Immature natural killer cell (primary cell): ENCODE data around the gene SLC44A4. TPM values are rescaled to one million over a fixed set of nuclear protein-coding genes. Genes with fewer than 3 reads are reported as not detected.
"Not testable (repeated sequence)": the region's sequence is repeated elsewhere in the genome, so short reads cannot be mapped to it uniquely, and the experiment has no call there.

Source experiments
- DNase-seq, 3 donors: peaks; one replicate each; pipeline ENCODE4 v3.0.0; 2022; ENCODE audit warnings: mixed read lengths in 1 of 3
- H3K27ac Mint-ChIP-seq, 6 donors: one replicate each; pipeline ENCODE4 v1.8.0; 2020; ENCODE audit warnings: mixed read lengths in 6 of 6, mild to moderate bottlenecking in 5 of 6, inconsistent platforms in 4 of 6, moderate library complexity in 3 of 6
- H3K27me3 Mint-ChIP-seq, 3 donors: one replicate each; pipeline ENCODE4 v1.8.0; 2020 to 2021; ENCODE audit warnings: low read depth in 3 of 3, mild to moderate bottlenecking in 3 of 3, mixed read lengths in 3 of 3, moderate library complexity in 3 of 3, inconsistent platforms in 1 of 3
- H3K36me3 Mint-ChIP-seq, 3 donors: one replicate each; pipeline ENCODE4 v1.8.0; 2020; ENCODE audit warnings: mixed read lengths in 3 of 3, inconsistent platforms in 2 of 3, mild to moderate bottlenecking in 2 of 3
- H3K4me1 Mint-ChIP-seq, 2 donors: one replicate each; pipeline ENCODE4 v1.8.0; 2020; ENCODE audit warnings: inconsistent platforms in 2 of 2, mild to moderate bottlenecking in 2 of 2, mixed read lengths in 2 of 2, moderate library complexity in 1 of 2
- H3K4me3 Mint-ChIP-seq, 5 donors: one replicate each; pipeline ENCODE4 v1.8.0; 2020; ENCODE audit warnings: mild to moderate bottlenecking in 5 of 5, mixed read lengths in 5 of 5, inconsistent platforms in 3 of 5, moderate library complexity in 3 of 5
- H3K9me3 Mint-ChIP-seq, 6 donors: one replicate each; pipeline ENCODE4 v1.8.0; 2020; ENCODE audit warnings: mild to moderate bottlenecking in 6 of 6, mixed read lengths in 6 of 6, inconsistent platforms in 4 of 6, moderate library complexity in 3 of 6
- polyA plus RNA-seq, 3 donors: library from polyadenylated mRNA; unstranded; fragments of 300-500 nt; fragmentation: Illumina TruSeq; gene quantifications; one replicate each; pipeline ENCODE4 v1.2.3, GENCODE V29; 2021

The SLC44A4 gene
- polyA plus RNA-seq, 3 donors from 2014 or later = not detected

- H3K4me3 Mint-ChIP-seq = no peak overlapping the region
- no peaks in the 10 kb centered on the region for H3K4me1 Mint-ChIP-seq
- no peak for DNase-seq
- H3K27me3 Mint-ChIP-seq = no peaks in the 10 kb centered on the region
- no peak overlapping the region for H3K27ac Mint-ChIP-seq
- H3K9me3 Mint-ChIP-seq = no peaks in the 10 kb centered on the region
- H3K36me3 Mint-ChIP-seq = no peaks in the 10 kb centered on the region
These were observed 27.3 kb downstream of the SLC44A4 start for GRCh38 chr6:31851485-31851832.

- H3K27ac Mint-ChIP-seq = no peak overlapping the region
- H3K9me3 Mint-ChIP-seq = no peaks in the 10 kb centered on the region
- H3K36me3 Mint-ChIP-seq = no peaks in the 10 kb centered on the region
- H3K27me3 Mint-ChIP-seq = no peaks in the 10 kb centered on the region
- no peaks in the 10 kb centered on the region for H3K4me1 Mint-ChIP-seq
- H3K4me3 Mint-ChIP-seq = no peak overlapping the region
- DNase-seq = no peak
These were observed 27.9 kb downstream of the SLC44A4 start for GRCh38 chr6:31850765-31851484.

DNA sequence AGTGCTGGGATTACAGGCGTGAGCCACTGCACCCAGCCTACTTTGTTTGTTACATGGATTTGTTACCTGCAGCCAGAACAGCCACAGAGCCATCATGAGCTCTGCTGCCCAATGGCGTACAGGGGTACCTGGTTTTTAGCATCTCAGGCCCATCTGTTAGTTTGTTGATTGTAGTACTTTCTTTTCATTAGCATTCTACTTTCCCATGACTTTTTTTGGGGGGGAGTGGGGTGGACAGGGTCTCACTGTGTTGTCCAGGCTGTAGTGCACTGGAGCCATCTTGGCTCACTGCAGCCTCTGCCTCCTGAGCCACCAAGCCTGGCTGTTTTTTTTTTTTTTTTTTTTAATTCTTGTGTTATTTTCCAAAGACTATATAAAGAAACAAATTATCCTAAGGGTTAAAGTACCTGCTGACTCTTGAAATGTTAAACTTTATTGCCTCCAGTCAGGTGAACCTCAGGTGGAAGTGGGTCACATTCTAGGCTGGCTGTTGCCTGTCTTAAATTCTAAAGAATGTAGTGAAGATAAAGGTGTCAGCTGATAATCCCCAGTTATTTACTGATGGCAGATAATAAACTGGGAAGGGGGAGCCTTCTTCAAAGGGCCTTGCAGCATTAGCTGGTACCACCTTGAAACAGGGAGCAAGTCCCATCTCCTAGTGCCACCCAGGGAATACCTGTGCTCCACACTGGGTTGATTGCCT is 31.4 kb downstream of the SLC44A4 start:
- Mint-ChIP-seq H3K4me1 (no peaks in the 10 kb centered on the region), H3K27ac (no peak overlapping the region), H3K36me3 (no peaks in the 10 kb centered on the region), H3K27me3 (peaks cover 0 to under 1% (median 0%) of the 10 kb centered on the region in 3 donors), H3K4me3 (no peak overlapping the region), H3K9me3 (no peaks in the 10 kb centered on the region)
- DNase-seq = no peak

DNA sequence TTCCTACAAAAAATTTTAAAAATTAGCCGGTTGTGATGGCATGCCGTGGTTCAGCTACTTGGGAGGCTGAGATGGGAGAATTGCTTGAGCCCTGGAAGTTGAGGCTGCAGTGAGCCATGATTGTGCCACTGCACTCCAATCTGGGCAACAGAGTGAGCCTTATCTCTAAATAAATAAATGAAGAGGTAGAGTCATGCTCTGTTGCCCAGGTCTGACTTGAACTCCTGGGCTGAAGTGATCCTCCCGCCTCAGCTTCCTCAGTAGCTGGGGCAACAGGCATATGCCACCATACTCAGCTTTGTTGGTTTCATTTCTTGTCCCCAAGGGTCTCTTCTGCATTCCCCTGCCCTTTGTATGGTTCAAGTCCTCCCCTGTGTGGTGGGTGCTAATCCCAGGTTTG is 34.3 kb downstream of the SLC44A4 start:
- peaks cover under 1 to 10% (median 4%) of the 10 kb centered on the region in 3 donors for H3K36me3 Mint-ChIP-seq
- H3K4me1 Mint-ChIP-seq = peaks cover 0 to 2% of the 10 kb centered on the region in 2 donors
- no peak overlapping the region for H3K27ac Mint-ChIP-seq
- no peak for DNase-seq
- peaks cover 0 to 1% (median 1%) of the 10 kb centered on the region in 3 donors for H3K27me3 Mint-ChIP-seq
- H3K9me3 Mint-ChIP-seq = no peaks in the 10 kb centered on the region
- H3K4me3 Mint-ChIP-seq = no peak overlapping the region

- H3K36me3 Mint-ChIP-seq = peaks cover 9 to 24% (median 14%) of the 10 kb centered on the region in 3 donors
- peaks cover 16% of the 10 kb centered on the region in 2 donors for H3K4me1 Mint-ChIP-seq
- peak overlapping the region in 1 of 6 donors; percentile 48 for H3K27ac Mint-ChIP-seq
- no peak overlapping the region for H3K4me3 Mint-ChIP-seq
- no peak for DNase-seq
- H3K27me3 Mint-ChIP-seq = peaks cover 0 to 1% (median 1%) of the 10 kb centered on the region in 3 donors
- H3K9me3 Mint-ChIP-seq = no peaks in the 10 kb centered on the region
These were observed 36.7 kb downstream of the SLC44A4 start for GRCh38 chr6:31842053-31842452.

GRCh38 chr6:31839779-31840126 is 39.0 kb downstream of the SLC44A4 start:
- DNase-seq, H3K9me3 Mint-ChIP-seq, H3K27me3 Mint-ChIP-seq, H3K4me3 Mint-ChIP-seq: not testable (repeated sequence)
- H3K36me3 Mint-ChIP-seq = peaks cover 9 to 29% (median 18%) of the 10 kb centered on the region in 3 donors
- peaks cover 35 to 38% of the 10 kb centered on the region in 2 donors for H3K4me1 Mint-ChIP-seq
- peak overlapping the region in 1 of 6 donors; percentile 58 for H3K27ac Mint-ChIP-seq

- peaks cover 9 to 29% (median 18%) of the 10 kb centered on the region in 3 donors for H3K36me3 Mint-ChIP-seq
- H3K27me3 Mint-ChIP-seq = peaks cover 6 to 9% (median 7%) of the 10 kb centered on the region in 3 donors
- peak overlapping the region in 4 of 6 donors; percentile 26 to 58 (median 48) for H3K27ac Mint-ChIP-seq
- no peaks in the 10 kb centered on the region for H3K9me3 Mint-ChIP-seq
- peaks cover 41 to 46% of the 10 kb centered on the region in 2 donors for H3K4me1 Mint-ChIP-seq
- DNase-seq = no peak
- peak overlapping the region in 1 of 5 donors; percentile 8 for H3K4me3 Mint-ChIP-seq
These were observed 39.8 kb downstream of the SLC44A4 start for GRCh38 chr6:31838968-31839367.

DNA sequence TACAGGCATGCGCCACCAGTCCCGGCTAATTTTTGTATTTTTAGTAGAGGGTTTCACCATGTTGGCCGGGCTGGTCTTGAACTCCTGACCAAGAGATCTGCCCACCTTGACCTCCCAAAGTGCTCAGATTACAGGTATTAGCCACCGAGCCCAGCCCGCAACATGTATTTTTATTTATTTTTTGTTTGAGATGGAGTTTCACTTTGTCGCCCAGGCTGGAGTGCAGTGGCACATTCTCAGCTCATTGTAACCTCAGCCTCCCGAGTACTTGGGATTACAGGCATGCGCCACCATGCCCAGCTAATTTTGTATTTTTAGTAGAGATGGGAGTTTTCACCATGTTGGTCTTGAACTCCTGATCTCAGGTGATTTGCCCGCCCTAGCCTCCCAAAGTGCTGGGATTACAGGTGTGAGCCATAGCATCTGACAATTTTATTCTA is 40.7 kb downstream of the SLC44A4 start:
- Mint-ChIP-seq H3K36me3 (peaks cover 9 to 29% (median 18%) of the 10 kb centered on the region in 3 donors), H3K27ac (peak overlapping the region in 3 of 6 donors; percentile 10 to 100 (median 96)), H3K4me1 (peaks cover 42 to 46% of the 10 kb centered on the region in 2 donors)
- not testable (repeated sequence) for DNase-seq, H3K9me3 Mint-ChIP-seq, H3K27me3 Mint-ChIP-seq, H3K4me3 Mint-ChIP-seq

DNA sequence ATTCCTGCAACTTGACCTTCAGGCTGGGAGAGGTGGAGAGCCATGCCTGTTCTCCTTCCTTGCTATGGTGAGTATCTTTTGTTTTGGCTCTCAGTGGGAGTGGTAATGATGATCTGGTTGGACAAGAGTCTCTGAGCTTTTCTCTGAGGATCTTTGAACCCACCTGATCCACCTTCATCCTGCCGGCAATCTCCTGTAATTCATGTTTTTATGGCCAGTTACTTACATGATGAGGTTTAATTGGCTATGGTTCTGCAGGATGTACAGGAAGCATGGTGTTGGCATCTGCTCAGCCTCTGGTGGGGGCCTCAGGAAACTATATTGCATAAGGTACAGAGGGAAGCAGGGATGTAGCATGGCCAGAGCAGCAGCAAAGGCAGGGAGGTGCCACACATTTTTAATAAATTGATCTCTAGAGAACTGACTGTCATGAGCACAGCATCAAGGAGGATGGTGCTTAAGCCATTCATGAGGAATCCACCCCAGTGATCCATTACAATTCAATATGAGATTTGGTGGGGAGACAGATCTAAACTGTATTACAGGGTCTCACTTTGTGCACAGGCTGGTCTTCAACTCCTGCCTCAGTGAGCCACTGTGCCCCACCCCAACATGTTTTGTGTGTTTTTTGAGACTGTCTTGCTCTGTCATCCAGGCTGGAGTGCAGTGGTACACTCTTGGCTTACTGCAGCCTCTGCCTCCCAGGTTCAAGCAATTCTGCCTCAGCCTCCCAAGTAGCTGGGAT is 41.3 kb downstream of the SLC44A4 start:
- no peak for DNase-seq

GRCh38 chr6:31836474-31837368 is 42.1 kb downstream of the SLC44A4 start:
- Mint-ChIP-seq H3K4me3 (peak overlapping the region; percentile 89 to 99 (median 95)), H3K27ac (peak overlapping the region; percentile 96 to 100 (median 99)), H3K9me3 (no peaks in the 10 kb centered on the region), H3K36me3 (peaks cover 9 to 29% (median 18%) of the 10 kb centered on the region in 3 donors), H3K4me1 (peaks cover 42 to 46% of the 10 kb centered on the region in 2 donors), H3K27me3 (peaks cover 6 to 9% (median 6%) of the 10 kb centered on the region in 3 donors)
- DNase-seq = no peak

More for the DNA sequence above, 41.3 kb downstream of the SLC44A4 start:
- Mint-ChIP-seq H3K27me3 (peaks cover 6 to 9% (median 7%) of the 10 kb centered on the region in 3 donors), H3K9me3 (no peaks in the 10 kb centered on the region), H3K4me3 (peak overlapping the region; percentile 45 to 96 (median 90)), H3K27ac (peak overlapping the region; percentile 71 to 100 (median 98)), H3K36me3 (peaks cover 9 to 29% (median 18%) of the 10 kb centered on the region in 3 donors), H3K4me1 (peaks cover 42 to 46% of the 10 kb centered on the region in 2 donors)

DNA sequence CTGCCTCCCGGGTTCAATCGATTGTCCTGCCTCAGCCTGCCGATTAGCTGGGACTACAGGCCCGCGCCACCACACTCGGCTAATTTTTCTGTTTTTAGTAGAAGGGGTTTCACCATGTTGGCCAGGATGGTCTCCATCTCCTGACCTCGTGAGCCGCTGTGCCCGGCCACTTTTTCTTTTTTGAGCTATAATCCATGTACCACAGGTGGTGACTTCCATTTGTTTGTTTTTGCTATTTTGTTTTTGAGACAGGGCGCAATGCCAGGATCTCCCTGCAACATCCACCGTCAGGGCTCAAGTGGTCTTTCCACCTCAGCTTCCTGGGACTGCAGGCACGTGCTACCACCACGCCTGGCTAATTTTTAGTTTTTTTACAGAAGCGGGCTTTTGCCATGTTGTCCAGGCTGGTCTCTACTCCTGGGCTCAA is 42.7 kb downstream of the SLC44A4 start:
- Mint-ChIP-seq H3K27ac (peak overlapping the region; percentile 96 to 100 (median 99)), H3K27me3 (peaks cover 6 to 9% (median 8%) of the 10 kb centered on the region in 3 donors), H3K9me3 (no peaks in the 10 kb centered on the region), H3K4me1 (peaks cover 44 to 49% of the 10 kb centered on the region in 2 donors), H3K36me3 (peaks cover 9 to 29% (median 18%) of the 10 kb centered on the region in 3 donors), H3K4me3 (peak overlapping the region; percentile 89 to 99 (median 95))
- DNase-seq = no peak

DNA sequence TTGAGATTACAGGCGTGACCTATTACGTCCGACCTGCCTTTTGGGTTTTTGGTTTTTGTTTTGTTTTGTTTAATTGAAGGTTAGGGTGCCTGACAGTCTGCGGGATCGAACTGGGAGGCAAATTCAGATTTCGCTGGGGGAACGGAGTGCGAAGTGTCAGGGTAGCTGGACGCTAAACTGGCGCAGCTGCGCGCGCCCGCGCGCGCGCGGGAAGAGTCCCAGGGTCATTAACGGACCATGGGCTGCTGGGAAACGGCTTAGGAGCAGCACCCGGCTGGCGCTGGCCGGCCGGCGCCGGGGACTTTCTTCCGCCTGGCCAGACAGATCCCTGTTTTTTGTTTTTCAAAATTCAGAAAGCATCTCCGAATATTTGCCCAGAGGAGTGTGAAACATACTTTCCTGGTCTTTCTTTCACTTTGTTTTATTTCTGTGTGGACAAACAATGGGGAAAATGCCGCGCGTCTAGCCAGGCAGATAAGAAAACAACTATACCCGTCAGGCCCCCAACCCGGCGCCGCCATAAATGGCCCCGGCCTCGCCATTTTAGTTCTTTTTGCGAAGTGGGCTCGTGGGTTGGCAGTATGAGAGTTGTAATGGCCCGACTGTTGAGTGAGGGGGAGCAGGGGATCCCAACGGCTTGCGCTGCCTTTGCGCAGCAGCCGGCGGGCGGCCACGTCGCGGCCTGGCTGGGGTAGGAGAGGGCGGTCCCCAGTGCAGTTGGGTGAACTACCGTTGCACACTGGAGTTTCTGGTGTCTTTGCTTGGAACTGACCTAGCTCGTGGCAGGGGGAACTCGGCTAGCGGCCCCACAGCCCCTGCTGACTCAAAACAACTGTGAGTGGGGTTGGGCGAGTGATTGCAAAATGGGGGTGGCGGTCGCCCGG is 44.2 kb downstream of the SLC44A4 start:
- Mint-ChIP-seq H3K4me3 (peak overlapping the region; percentile 89 to 99 (median 95)), H3K36me3 (peaks cover 9 to 20% (median 14%) of the 10 kb centered on the region in 3 donors), H3K27me3 (peaks cover 6 to 10% (median 9%) of the 10 kb centered on the region in 3 donors), H3K4me1 (peaks cover 58 to 62% of the 10 kb centered on the region in 2 donors), H3K27ac (peak overlapping the region; percentile 96 to 100 (median 99)), H3K9me3 (no peaks in the 10 kb centered on the region)
- peak; percentile 79 to 83 (median 81) for DNase-seq
